A549 (cell line): ENCODE results near the gene KRT17.

Experiments used
- CBX8 ChIP-seq: fragments of 200-600 bp; sonication (generic); IDR thresholded peaks from 2 replicates; pipeline ENCODE4 v1.6.1; 2016
- CTCF ChIP-seq: fragments of >200 bp; sonication (Bioruptor Twin); formaldehyde crosslinking; IDR thresholded peaks from 3 replicates; pipeline ENCODE4 v1.5.1; 2016
- EHF ChIP-seq: fragments of 250-450 bp; sonication (Bioruptor Pico); IDR thresholded peaks from 2 replicates; pipeline ENCODE4 v1.5.0; 2020; ENCODE audit warnings: mild to moderate bottlenecking
- HDAC2 ChIP-seq: fragments of 200-600 bp; sonication (generic); IDR thresholded peaks from 2 replicates; pipeline ENCODE4 v1.6.1; 2016
- HMGXB4 ChIP-seq: fragments of 250-450 bp; sonication (Bioruptor Pico); IDR thresholded peaks from 2 replicates; pipeline ENCODE4 v1.5.0; 2021; ENCODE audit warnings: mild to moderate bottlenecking, moderate library complexity, borderline replicate concordance
- MAX ChIP-seq: IDR thresholded peaks from 2 replicates; pipeline ENCODE4 v1.6.1; 2012
- NPAS2 ChIP-seq: fragments of 250-450 bp; sonication (Bioruptor Pico); IDR thresholded peaks from 2 replicates; pipeline ENCODE4 v1.8.0; 2022; ENCODE audit warnings: mild to moderate bottlenecking, moderate library complexity, borderline replicate concordance
- PBX3 ChIP-seq: IDR thresholded peaks from 2 replicates; pipeline ENCODE4 v1.6.1; 2012
- POLR2A ChIP-seq: IDR thresholded peaks from 2 replicates; pipeline ENCODE4 v1.6.1; 2012; ENCODE audit warnings: mild to moderate bottlenecking, low read length
- RAD21 ChIP-seq, 2 experiments: fragments of >200 bp in 1 of 2; sonication (Bioruptor Twin) in 1 of 2; formaldehyde crosslinking in 1 of 2; IDR thresholded peaks in 1 of 2; conservative IDR thresholded peaks in 1 of 2; 2 replicates in 1 of 2; 3 replicates in 1 of 2; pipeline ENCODE4 v1.6.1; 2012 to 2018; ENCODE audit warnings: inconsistent platforms in 1 of 2

GRCh38 chr17:41651625-41652460, 27.5 kb upstream of the KRT17 start:
- TF ChIP-seq CTCF (no peak), PBX3 (no peak), MAX (no peak), HMGXB4 (CRISPR knock-in tag) (no peak), HDAC2 (no peak), EHF (CRISPR knock-in tag) (0 out of 2 replicates have a peak, but pooled peaks have one; percentile 34), CBX8 (no peak), NPAS2 (CRISPR knock-in tag) (no peak), RAD21 (conservative IDR thresholded peaks at IDR 0.05 in 1 of 2, IDR thresholded peaks at IDR 0.05 in 1 of 2) (no peak), POLR2A (no peak)
